Liver (tissue), 9 donors: ENCODE data around the gene GPRC5A. TPM values are rescaled to one million over a fixed set of nuclear protein-coding genes. Genes with fewer than 3 reads are reported as not detected.

Experiments
- DNase-seq: peaks from one replicate; pipeline ENCODE4 v3.0.0-alpha.2; 2017; ENCODE audit warnings: low spot score
- H3K27ac ChIP-seq, 2 donors: one replicate each; pipeline ENCODE4 v1.7.0; 2013; ENCODE audit warnings: inconsistent platforms in 2 of 2, low read length in 2 of 2, control low read depth in 1 of 2, low read depth in 1 of 2, mild to moderate bottlenecking in 1 of 2
- H3K27me3 ChIP-seq, 4 donors: one replicate each; pipeline versions ENCODE4 v1.6.1 to v1.7.0; 2013; ENCODE audit warnings: low read length in 3 of 4, inconsistent platforms in 1 of 4, mild to moderate bottlenecking in 1 of 4, moderate library complexity in 1 of 4; ENCODE audit not compliant: control insufficient read depth in 4 of 4, insufficient read depth in 4 of 4
- H3K36me3 ChIP-seq, 4 donors: one replicate each; pipeline versions ENCODE4 v1.6.1 to v1.7.0; 2013; ENCODE audit warnings: low read length in 3 of 4, mild to moderate bottlenecking in 3 of 4, low read depth in 1 of 4, moderate library complexity in 1 of 4; ENCODE audit not compliant: control insufficient read depth in 4 of 4, insufficient read depth in 3 of 4
- H3K4me1 ChIP-seq, 4 donors: one replicate each; pipeline versions ENCODE4 v1.6.1 to v1.7.0; 2013; ENCODE audit warnings: low read length in 3 of 4, mild to moderate bottlenecking in 3 of 4, moderate library complexity in 1 of 4; ENCODE audit not compliant: control insufficient read depth in 4 of 4, insufficient read depth in 4 of 4
- H3K4me3 ChIP-seq, 3 donors: one replicate each; pipeline versions ENCODE4 v1.6.1 to v1.7.0; 2013; ENCODE audit warnings: low read length in 3 of 3, control low read depth in 1 of 3, low read depth in 1 of 3, mild to moderate bottlenecking in 1 of 3
- H3K9ac ChIP-seq, 2 donors: one replicate each; pipeline ENCODE4 v1.7.0; 2013; ENCODE audit warnings: low read length in 2 of 2, mild to moderate bottlenecking in 2 of 2, moderate library complexity in 2 of 2, control low read depth in 1 of 2, low read depth in 1 of 2
- H3K9me3 ChIP-seq, 4 donors: one replicate each; pipeline versions ENCODE4 v1.6.1 to v1.7.0; 2013; ENCODE audit warnings: low read length in 3 of 4; ENCODE audit not compliant: control insufficient read depth in 4 of 4
- EGR1 ChIP-seq, 2 donors: IDR thresholded peaks; 2 replicates each; pipeline ENCODE4 v1.6.1; 2016 to 2018; ENCODE audit warnings: antibody characterized with exemption in 2 of 2, low read depth in 2 of 2
- FOXA1 ChIP-seq: IDR thresholded peaks from 2 replicates; pipeline ENCODE4 v1.6.1; 2016; ENCODE audit warnings: antibody characterized with exemption
- FOXA2 ChIP-seq: IDR thresholded peaks from 2 replicates; pipeline ENCODE4 v1.6.1; 2016; ENCODE audit warnings: antibody characterized with exemption
- GABPA ChIP-seq, 2 donors: IDR thresholded peaks in 1 of 2; conservative IDR thresholded peaks in 1 of 2; 2 replicates each; pipeline ENCODE4 v1.6.1; 2016; ENCODE audit warnings: antibody characterized with exemption in 2 of 2, mild to moderate bottlenecking in 1 of 2, moderate library complexity in 1 of 2
- HNF4A ChIP-seq, 2 donors: conservative IDR thresholded peaks; 2 replicates each; pipeline ENCODE4 v1.6.1; 2016; ENCODE audit warnings: antibody characterized with exemption in 2 of 2, mild to moderate bottlenecking in 2 of 2
- HNF4G ChIP-seq: IDR thresholded peaks from 2 replicates; pipeline ENCODE4 v1.6.1; 2016; ENCODE audit warnings: antibody characterized with exemption
- JUND ChIP-seq, 2 donors: IDR thresholded peaks; 2 replicates each; pipeline ENCODE4 v1.6.1; 2016; ENCODE audit warnings: antibody characterized with exemption in 2 of 2
- NR2F2 ChIP-seq: IDR thresholded peaks from 2 replicates; pipeline ENCODE4 v1.6.1; 2016; ENCODE audit warnings: antibody characterized with exemption
- RAD21 ChIP-seq, 2 donors: IDR thresholded peaks; 2 replicates each; pipeline ENCODE4 v1.6.1; 2016; ENCODE audit warnings: antibody characterized with exemption in 2 of 2, mild to moderate bottlenecking in 2 of 2
- RXRA ChIP-seq, 2 donors: IDR thresholded peaks; 2 replicates each; pipeline ENCODE4 v1.6.1; 2017 to 2018; ENCODE audit warnings: antibody characterized with exemption in 2 of 2, mild to moderate bottlenecking in 1 of 2
- SP1 ChIP-seq: IDR thresholded peaks from 2 replicates; pipeline ENCODE4 v1.6.1; 2018; ENCODE audit warnings: antibody characterized with exemption, mild to moderate bottlenecking
- YY1 ChIP-seq: IDR thresholded peaks from 2 replicates; pipeline ENCODE4 v1.6.1; 2016; ENCODE audit warnings: antibody characterized with exemption, mild to moderate bottlenecking
- WGBS: extraction: QIAGEN DNeasy Blood & Tissue Kit; methylation state at CpG from one replicate; pipeline ENCODE4 v1.1.7; 2013; 5-methylcytosine and 5-hydroxymethylcytosine counted together
- polyA plus RNA-seq, 2 donors: library from polyadenylated mRNA; stranded (reverse) in 1 of 2; unstranded in 1 of 2; fragments of 200-250 nt in 1 of 2; fragments of >200 nt in 1 of 2; fragmentation: Nextera tagmentation in 1 of 2; extraction: Ambion mirVana in 1 of 2; gene quantifications; one replicate each; pipeline versions ENCODE4 v1.2.1 to v1.2.3, GENCODE V29; 2013 to 2015
- total RNA-seq, 2 donors: library from RNA; depleted of rRNA; stranded (reverse); fragments of >200 nt; gene quantifications; one replicate each; pipeline ENCODE4 v1.2.3, GENCODE V29; 2014
- TF ChIP-seq, protein P1 (sequence below): fragments of 150-350 bp; IDR thresholded peaks from 2 replicates; pipeline ENCODE4 v1.5.1; 2017; ENCODE audit warnings: improper control_type of control experiment, low read depth, low read length; ENCODE audit not compliant: missing input control
- TF ChIP-seq, protein P2 (sequence below): IDR thresholded peaks from 2 replicates; pipeline ENCODE4 v1.6.1; 2016; ENCODE audit warnings: antibody characterized with exemption
- TF ChIP-seq, protein P3 (sequence below): IDR thresholded peaks from 2 replicates; pipeline ENCODE4 v1.6.1; 2016; ENCODE audit warnings: antibody characterized with exemption
- TF ChIP-seq, protein P4 (sequence below): IDR thresholded peaks from 2 replicates; pipeline ENCODE4 v1.6.1; 2016; ENCODE audit warnings: antibody characterized with exemption
- donor health status: healthy.
- donor health status: healthy.
- donor health status: healthy.
- donor health status: healthy.
- donor health status: healthy.

Gene GPRC5A
- total and polyA plus RNA-seq, 4 donors: 0.09 to 0.17 (median 0.16) TPM; not detected in 1

DNA sequence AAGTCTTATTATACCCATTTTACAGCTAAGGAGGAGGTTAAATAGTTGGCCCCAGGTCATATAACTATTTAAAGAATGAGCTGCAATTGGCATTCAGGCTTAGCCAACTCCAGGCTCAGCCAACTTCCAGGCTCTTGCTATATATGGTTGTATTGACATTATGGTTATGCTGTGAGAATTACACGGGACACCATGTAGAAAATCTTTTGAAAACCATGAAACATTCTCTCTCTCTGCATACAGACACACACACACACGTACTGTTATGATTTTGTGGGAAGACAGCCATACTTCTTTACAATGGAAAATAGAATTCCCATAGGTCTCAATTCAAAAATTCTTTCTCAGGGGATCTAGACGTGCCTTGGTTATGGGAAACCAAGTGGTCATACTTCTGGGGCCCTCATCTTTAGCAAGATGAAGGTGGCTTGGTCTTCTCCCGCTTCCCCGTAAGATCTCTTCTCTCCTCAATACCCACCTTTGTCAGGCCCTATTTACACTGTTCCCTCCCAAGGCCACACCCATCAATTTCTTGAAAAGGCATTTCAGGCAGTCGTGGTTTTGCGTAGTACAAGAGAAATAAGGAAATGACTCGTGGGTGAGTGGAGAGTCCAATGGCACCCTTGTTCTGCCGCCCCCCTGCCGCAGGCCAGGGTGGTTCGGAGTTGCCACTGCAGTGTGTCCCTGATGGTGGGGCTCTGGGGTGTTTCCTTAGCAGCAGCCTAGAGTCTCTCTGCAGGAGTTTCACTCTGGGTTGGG is 10.0 kb upstream of the GPRC5A start:
- Histone ChIP-seq H3K4me1 (no peaks in the 10 kb centered on the region), H3K9me3 (no peaks in the 10 kb centered on the region), H3K27me3 (no peaks in the 10 kb centered on the region), H3K9ac (no peak overlapping the region), H3K36me3 (no peaks in the 10 kb centered on the region), H3K27ac (no peak overlapping the region), H3K4me3 (no peak overlapping the region)
- WGBS: 77% methylated on average over 11 of the region's 11 CpGs
- TF ChIP-seq, protein P1, sequence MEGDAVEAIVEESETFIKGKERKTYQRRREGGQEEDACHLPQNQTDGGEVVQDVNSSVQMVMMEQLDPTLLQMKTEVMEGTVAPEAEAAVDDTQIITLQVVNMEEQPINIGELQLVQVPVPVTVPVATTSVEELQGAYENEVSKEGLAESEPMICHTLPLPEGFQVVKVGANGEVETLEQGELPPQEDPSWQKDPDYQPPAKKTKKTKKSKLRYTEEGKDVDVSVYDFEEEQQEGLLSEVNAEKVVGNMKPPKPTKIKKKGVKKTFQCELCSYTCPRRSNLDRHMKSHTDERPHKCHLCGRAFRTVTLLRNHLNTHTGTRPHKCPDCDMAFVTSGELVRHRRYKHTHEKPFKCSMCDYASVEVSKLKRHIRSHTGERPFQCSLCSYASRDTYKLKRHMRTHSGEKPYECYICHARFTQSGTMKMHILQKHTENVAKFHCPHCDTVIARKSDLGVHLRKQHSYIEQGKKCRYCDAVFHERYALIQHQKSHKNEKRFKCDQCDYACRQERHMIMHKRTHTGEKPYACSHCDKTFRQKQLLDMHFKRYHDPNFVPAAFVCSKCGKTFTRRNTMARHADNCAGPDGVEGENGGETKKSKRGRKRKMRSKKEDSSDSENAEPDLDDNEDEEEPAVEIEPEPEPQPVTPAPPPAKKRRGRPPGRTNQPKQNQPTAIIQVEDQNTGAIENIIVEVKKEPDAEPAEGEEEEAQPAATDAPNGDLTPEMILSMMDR: no peak
- TF ChIP-seq GABPA (IDR thresholded peaks at IDR 0.05 in 1 of 2, conservative IDR thresholded peaks at IDR 0.05 in 1 of 2) (no peak), RXRA (IDR thresholded peaks at IDR 0.05) (no peak), HNF4G (no peak), FOXA2 (no peak), HNF4A (conservative IDR thresholded peaks at IDR 0.05) (no peak), JUND (IDR thresholded peaks at IDR 0.05) (no peak), EGR1 (IDR thresholded peaks at IDR 0.05; ENCODE audit: low read depth in 2 of 2) (no peak), NR2F2 (no peak), FOXA1 (no peak), RAD21 (IDR thresholded peaks at IDR 0.05) (no peak), YY1 (no peak)
- TF ChIP-seq, protein P2, sequence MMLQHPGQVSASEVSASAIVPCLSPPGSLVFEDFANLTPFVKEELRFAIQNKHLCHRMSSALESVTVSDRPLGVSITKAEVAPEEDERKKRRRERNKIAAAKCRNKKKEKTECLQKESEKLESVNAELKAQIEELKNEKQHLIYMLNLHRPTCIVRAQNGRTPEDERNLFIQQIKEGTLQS: no peak
- TF ChIP-seq, protein P3, sequence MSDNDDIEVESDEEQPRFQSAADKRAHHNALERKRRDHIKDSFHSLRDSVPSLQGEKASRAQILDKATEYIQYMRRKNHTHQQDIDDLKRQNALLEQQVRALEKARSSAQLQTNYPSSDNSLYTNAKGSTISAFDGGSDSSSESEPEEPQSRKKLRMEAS: no peak
- DNase-seq: no peak

DNA sequence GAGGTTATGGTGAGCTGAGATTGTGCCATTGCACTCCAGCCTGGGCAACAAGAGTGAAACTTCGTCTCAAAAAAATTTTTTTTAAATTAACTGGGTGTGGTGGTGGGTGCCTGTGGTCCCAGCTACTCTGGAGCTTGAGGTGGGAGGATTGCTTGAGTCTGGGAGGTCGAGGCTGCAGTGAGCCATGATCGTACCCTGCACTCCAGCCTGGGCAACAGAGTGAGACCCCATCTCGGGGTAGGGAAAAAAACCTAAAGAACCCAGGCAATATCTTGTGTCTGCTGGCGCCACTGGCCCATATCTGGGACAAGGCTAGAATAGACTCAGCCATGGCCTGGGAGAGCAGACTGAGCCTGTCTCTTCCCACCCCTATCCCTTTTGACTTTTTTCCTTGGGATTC is 9.1 kb upstream of the GPRC5A start:
- Histone ChIP-seq H3K4me1 (no peaks in the 10 kb centered on the region), H3K27me3 (no peaks in the 10 kb centered on the region), H3K9me3 (no peaks in the 10 kb centered on the region), H3K9ac (no peak overlapping the region), H3K36me3 (no peaks in the 10 kb centered on the region), H3K27ac (no peak overlapping the region), H3K4me3 (no peak overlapping the region)
- TF ChIP-seq YY1: no peak
- no peak for DNase-seq
- WGBS: 90% methylated on average over 5 of the region's 5 CpGs

DNA sequence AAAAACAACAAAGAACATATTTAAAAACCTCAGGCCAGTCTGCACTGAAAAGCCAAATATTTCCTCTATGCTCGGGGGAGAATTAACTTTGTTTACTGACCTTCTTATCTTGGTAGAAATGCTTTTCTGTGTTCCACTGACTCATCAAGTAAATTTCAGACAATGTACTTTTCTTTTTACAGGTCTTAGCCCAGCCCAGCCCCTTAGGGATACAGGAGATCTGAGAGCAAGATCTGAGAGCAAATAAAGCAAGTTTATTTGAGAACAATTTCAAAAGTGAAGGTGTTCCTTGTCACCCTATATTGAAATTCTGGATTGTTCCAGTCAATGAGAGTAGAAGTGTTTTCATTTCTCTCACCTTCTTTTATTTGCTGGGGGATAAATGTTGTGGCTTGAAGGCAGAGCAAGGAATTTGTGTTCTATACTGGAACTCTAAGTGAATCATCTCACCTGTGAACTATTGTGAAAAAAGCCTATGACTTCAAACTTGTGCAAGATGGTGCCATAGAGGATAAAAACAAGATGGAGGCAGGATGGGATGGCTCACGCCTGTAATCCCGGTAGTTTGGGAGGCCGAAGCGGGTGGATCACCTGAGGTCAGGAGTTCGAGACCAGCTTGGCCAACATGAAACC is 7.9 kb upstream of the GPRC5A start:
- Histone ChIP-seq H3K4me3 (no peak overlapping the region), H3K27ac (no peak overlapping the region), H3K27me3 (peaks cover 0 to 3% (median 0%) of the 10 kb centered on the region in 4 donors), H3K9me3 (no peaks in the 10 kb centered on the region), H3K4me1 (no peaks in the 10 kb centered on the region), H3K9ac (no peak overlapping the region), H3K36me3 (no peaks in the 10 kb centered on the region)
- DNase-seq: no peak
- WGBS: 86% methylated on average over 6 of the region's 6 CpGs
- TF ChIP-seq, protein P4, sequence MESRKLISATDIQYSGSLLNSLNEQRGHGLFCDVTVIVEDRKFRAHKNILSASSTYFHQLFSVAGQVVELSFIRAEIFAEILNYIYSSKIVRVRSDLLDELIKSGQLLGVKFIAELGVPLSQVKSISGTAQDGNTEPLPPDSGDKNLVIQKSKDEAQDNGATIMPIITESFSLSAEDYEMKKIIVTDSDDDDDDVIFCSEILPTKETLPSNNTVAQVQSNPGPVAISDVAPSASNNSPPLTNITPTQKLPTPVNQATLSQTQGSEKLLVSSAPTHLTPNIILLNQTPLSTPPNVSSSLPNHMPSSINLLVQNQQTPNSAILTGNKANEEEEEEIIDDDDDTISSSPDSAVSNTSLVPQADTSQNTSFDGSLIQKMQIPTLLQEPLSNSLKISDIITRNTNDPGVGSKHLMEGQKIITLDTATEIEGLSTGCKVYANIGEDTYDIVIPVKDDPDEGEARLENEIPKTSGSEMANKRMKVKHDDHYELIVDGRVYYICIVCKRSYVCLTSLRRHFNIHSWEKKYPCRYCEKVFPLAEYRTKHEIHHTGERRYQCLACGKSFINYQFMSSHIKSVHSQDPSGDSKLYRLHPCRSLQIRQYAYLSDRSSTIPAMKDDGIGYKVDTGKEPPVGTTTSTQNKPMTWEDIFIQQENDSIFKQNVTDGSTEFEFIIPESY: no peak
- TF ChIP-seq SP1: no peak
- no peak for TF ChIP-seq GABPA (IDR thresholded peaks at IDR 0.05 in 1 of 2, conservative IDR thresholded peaks at IDR 0.05 in 1 of 2)
- TF ChIP-seq JUND (IDR thresholded peaks at IDR 0.05): no peak
